Erythroblast (primary cell): Measurements from ENCODE around the gene PACS2.

Experiments used
- GATA1 ChIP-seq: IDR thresholded peaks from 2 replicates; pipeline ENCODE4 v1.6.1; 2011; ENCODE audit warnings: low read depth, mild to moderate bottlenecking, control low read depth, low read length, moderate library complexity
- POLR2A ChIP-seq: IDR thresholded peaks from 2 replicates; pipeline ENCODE4 v1.6.1; 2011; ENCODE audit warnings: mild to moderate bottlenecking, low read length

DNA sequence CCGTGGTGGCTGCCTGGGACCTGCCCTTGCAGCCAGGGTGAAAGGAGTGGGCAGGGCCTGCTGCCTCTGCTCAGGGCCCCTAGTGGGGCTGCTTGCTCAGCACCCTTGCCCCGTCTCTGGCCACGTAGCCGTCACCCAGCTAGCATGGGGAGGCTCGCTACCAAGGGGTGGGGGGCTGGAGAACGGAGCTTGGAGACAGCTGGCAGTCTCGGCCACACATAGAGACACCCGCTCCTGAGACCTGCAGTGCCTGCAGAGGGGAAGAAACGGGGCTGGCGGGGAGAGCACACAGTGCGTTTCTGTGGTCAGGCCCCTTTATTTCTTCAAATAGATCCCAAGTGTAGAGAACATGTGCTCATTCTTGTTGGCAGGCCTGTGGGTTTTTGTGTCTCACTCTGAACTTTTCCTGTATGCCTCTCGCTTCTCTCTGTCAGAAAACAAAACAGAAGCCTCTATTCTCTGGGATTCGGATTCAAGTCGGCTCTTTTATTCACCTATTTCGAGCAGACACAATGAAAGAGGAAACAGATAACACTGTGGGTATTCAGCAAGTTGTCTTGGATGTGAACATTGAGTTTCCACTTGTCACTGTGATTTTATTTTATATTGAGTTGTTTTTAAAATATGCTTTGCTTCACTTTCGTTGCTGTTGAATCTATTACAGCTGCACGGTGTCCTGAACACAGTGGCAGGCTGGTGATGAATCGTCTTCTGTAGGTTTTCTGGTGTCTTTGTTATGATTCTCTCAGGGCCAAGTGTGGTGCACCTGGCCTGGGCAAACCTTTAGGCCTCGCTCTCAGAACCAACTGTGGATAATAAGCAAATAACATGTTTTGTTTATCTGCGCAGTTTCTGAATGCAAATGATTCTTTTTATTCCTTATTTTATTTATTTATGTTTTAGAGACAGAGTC is 26.5 kb downstream of the PACS2 start:
- no peak for TF ChIP-seq POLR2A
- no peak for TF ChIP-seq GATA1
